ENCODE measurements around the gene TCF7L1.

GRCh38 chr2:85263591-85263990 is 130.4 kb downstream of the TCF7L1 start:
- no peak for TF ChIP-seq CTCF (conservative IDR thresholded peaks at IDR 0.05; ENCODE audit: low read length)
- no peak for TF ChIP-seq EZH2phosphoT487 (IDR thresholded peaks at IDR 0.05; ENCODE audit: borderline replicate concordance, low read depth, low read length)

Measured in OCI-LY7 (cell line).